ENCODE measurements around the gene EHF. TPM values are rescaled to one million over a fixed set of nuclear protein-coding genes. Genes with fewer than 3 reads are reported as not detected.

Gene EHF
- total RNA-seq, 1 experiment from 2014 or later, result 37.0 TPM

- intact Hi-C loops (cut with micrococcal nuclease), result no loop called here
- no peaks in the 10 kb centered on the region for H3K9me3 ChIP-seq (ENCODE audit: low read length)
- BruUV-seq (replicated peaks), result no TSS peak
- no peaks in the 10 kb centered on the region for H3K9me2 ChIP-seq (replicated peaks; ENCODE audit: low read length)
- DNase-seq (peak; percentile 26), ATAC-seq (peak; percentile 21; the same call in 1 of the 2 replicates)
- peaks cover 63% of the 10 kb centered on the region for H3K4me1 ChIP-seq (ENCODE audit: insufficient read depth, low read length)
- no peaks in the 10 kb centered on the region for H4K20me1 ChIP-seq (ENCODE audit: low read length)
- ChIA-PET POLR2A (ENCODE audit: unreplicated experiment) (no interaction called here), CTCF (no interaction called here)
- peaks cover 94% of the 10 kb centered on the region for H3K79me2 ChIP-seq (ENCODE audit: low read length)
- no peak overlapping the region for H3K4me3 ChIP-seq (ENCODE audit: low read length)
- H3K27me3 ChIP-seq (ENCODE audit: low read length), result no peaks in the 10 kb centered on the region
- peaks cover 5% of the 10 kb centered on the region for H3F3A ChIP-seq (ENCODE audit: low read length, unreplicated experiment)
- no peaks in the 10 kb centered on the region for H3K36me3 ChIP-seq (ENCODE audit: low read depth, low read length)
- no peak overlapping the region for H3K9ac ChIP-seq (ENCODE audit: low read length)
- H3K4me2 ChIP-seq (ENCODE audit: low read length), result peak overlapping the region; percentile 9; the same call in 1 of the 2 replicates
- no peak overlapping the region for H2AFZ ChIP-seq (ENCODE audit: low read length)
- TF ChIP-seq EZH2phosphoT487 (IDR thresholded peaks at IDR 0.05; ENCODE audit: borderline replicate concordance, low read length), result no peak
- no peak for TF ChIP-seq EZH2 (IDR thresholded peaks at IDR 0.05; ENCODE audit: low read length, unreplicated experiment)
- TF ChIP-seq, protein P1, sequence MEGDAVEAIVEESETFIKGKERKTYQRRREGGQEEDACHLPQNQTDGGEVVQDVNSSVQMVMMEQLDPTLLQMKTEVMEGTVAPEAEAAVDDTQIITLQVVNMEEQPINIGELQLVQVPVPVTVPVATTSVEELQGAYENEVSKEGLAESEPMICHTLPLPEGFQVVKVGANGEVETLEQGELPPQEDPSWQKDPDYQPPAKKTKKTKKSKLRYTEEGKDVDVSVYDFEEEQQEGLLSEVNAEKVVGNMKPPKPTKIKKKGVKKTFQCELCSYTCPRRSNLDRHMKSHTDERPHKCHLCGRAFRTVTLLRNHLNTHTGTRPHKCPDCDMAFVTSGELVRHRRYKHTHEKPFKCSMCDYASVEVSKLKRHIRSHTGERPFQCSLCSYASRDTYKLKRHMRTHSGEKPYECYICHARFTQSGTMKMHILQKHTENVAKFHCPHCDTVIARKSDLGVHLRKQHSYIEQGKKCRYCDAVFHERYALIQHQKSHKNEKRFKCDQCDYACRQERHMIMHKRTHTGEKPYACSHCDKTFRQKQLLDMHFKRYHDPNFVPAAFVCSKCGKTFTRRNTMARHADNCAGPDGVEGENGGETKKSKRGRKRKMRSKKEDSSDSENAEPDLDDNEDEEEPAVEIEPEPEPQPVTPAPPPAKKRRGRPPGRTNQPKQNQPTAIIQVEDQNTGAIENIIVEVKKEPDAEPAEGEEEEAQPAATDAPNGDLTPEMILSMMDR (conservative IDR thresholded peaks at IDR 0.05; ENCODE audit: low read depth, low read length), result no peak
- peak overlapping the region; percentile 6; the same call in 1 of the 2 replicates for H3K27ac ChIP-seq (ENCODE audit: low read length)
Observed at GRCh38 chr11:34630544-34630943, 9.7 kb downstream of the EHF start.

GRCh38 chr11:34631297-34631696, 10.4 kb downstream of the EHF start:
- BruUV-seq (replicated peaks), result TSS peak; percentile 95
- intact Hi-C loops (cut with micrococcal nuclease), result no loop called here
- Histone ChIP-seq H4K20me1 (ENCODE audit: low read length) (no peaks in the 10 kb centered on the region), H3F3A (ENCODE audit: low read length, unreplicated experiment) (peaks cover 5% of the 10 kb centered on the region), H3K36me3 (ENCODE audit: low read depth, low read length) (no peaks in the 10 kb centered on the region), H3K27me3 (ENCODE audit: low read length) (no peaks in the 10 kb centered on the region), H2AFZ (ENCODE audit: low read length) (peak overlapping the region; percentile 22), H3K4me3 (ENCODE audit: low read length) (peak overlapping the region; percentile 43; the same call in 1 of the 2 replicates), H3K9ac (ENCODE audit: low read length) (peak overlapping the region; percentile 45), H3K79me2 (ENCODE audit: low read length) (peaks cover 94% of the 10 kb centered on the region), H3K4me2 (ENCODE audit: low read length) (peak overlapping the region; percentile 78), H3K27ac (ENCODE audit: low read length) (peak overlapping the region; percentile 88), H3K9me3 (ENCODE audit: low read length) (no peaks in the 10 kb centered on the region), H3K4me1 (ENCODE audit: insufficient read depth, low read length) (peaks cover 56% of the 10 kb centered on the region), H3K9me2 (replicated peaks; ENCODE audit: low read length) (no peaks in the 10 kb centered on the region)
- ChIA-PET CTCF (no interaction called here), POLR2A (ENCODE audit: unreplicated experiment) (interaction anchor here (1.0 kb wide), 1 partner anchor 23 kb away, joined by 3 read pairs; no protein-coding TSS in a partner anchor)
- TF ChIP-seq EZH2 (IDR thresholded peaks at IDR 0.05; ENCODE audit: low read length, unreplicated experiment), result no peak
- TF ChIP-seq, protein P1 (conservative IDR thresholded peaks at IDR 0.05; ENCODE audit: low read depth, low read length), result no peak
- no peak for TF ChIP-seq EZH2phosphoT487 (IDR thresholded peaks at IDR 0.05; ENCODE audit: borderline replicate concordance, low read length)
- ATAC-seq, result no peak
- no peak for DNase-seq

DNA sequence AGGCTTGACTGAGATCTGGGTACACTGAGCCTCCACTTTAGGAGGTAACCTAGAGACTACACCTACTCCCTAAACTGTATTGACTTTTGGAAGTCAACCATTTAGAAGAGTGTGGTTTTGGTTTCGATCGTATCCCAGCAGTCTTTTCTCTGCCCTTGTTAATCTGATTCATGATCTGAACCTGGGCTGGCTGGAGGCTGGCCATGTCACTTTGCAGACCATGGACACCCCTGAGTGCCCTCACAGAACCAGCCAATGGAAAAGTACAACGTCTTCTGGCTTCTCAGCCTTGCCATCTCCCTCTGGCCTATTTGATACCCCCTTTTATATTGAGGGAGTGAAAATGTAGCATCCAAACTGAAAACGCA, 10.8 kb downstream of the EHF start:
- Histone ChIP-seq H3K79me2 (ENCODE audit: low read length) (peaks cover 92% of the 10 kb centered on the region), H3K27me3 (ENCODE audit: low read length) (no peaks in the 10 kb centered on the region), H3K9me3 (ENCODE audit: low read length) (no peaks in the 10 kb centered on the region), H3K4me3 (ENCODE audit: low read length) (peak overlapping the region; percentile 43), H3F3A (ENCODE audit: low read length, unreplicated experiment) (peaks cover 5% of the 10 kb centered on the region), H3K9me2 (replicated peaks; ENCODE audit: low read length) (no peaks in the 10 kb centered on the region), H3K4me2 (ENCODE audit: low read length) (peak overlapping the region; percentile 78), H4K20me1 (ENCODE audit: low read length) (no peaks in the 10 kb centered on the region), H3K27ac (ENCODE audit: low read length) (peak overlapping the region; percentile 88), H3K36me3 (ENCODE audit: low read depth, low read length) (no peaks in the 10 kb centered on the region), H3K4me1 (ENCODE audit: insufficient read depth, low read length) (peaks cover 56% of the 10 kb centered on the region), H3K9ac (ENCODE audit: low read length) (peak overlapping the region; percentile 45), H2AFZ (ENCODE audit: low read length) (peak overlapping the region; percentile 22)
- ATAC-seq (peak; percentile 55), DNase-seq (peak; percentile 60)
- ChIA-PET POLR2A (ENCODE audit: unreplicated experiment) (interaction anchor here (0.8 to 1.0 kb wide), 2 partner anchors 9 to 22 kb away, joined by 3 to 4 read pairs; no protein-coding TSS in a partner anchor), CTCF (no interaction called here)
- TF ChIP-seq, protein P1 (conservative IDR thresholded peaks at IDR 0.05; ENCODE audit: low read depth, low read length), result no peak
- TF ChIP-seq EZH2 (IDR thresholded peaks at IDR 0.05; ENCODE audit: low read length, unreplicated experiment), result no peak
- no peak for TF ChIP-seq EZH2phosphoT487 (IDR thresholded peaks at IDR 0.05; ENCODE audit: borderline replicate concordance, low read length)
- no TSS peak for BruUV-seq (replicated peaks)
- intact Hi-C loops (cut with micrococcal nuclease), result no loop called here
